ENCODE data around the gene PKD1.

Gene PKD1

DNA sequence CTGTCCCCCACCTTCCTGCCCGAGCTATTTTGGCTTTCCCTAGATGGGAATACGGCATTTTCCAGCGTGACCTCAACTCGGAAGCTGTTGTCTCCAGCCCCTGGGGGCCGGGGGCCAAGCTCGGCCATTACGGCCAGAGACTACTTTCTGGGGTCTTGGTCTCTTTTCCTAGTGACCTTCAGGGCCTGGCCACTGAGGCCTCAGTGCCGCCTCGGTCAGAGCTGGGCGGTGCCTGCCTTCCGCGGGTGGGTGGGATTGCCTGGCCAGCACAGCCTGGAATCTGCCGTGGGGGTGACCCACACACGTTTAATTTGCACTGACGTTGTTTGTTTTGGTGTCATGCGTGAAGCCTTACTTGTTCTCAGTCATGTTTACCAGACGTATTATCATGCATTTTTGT lies 58.7 kb downstream of the PKD1 start:
- TF ChIP-seq, protein P1, sequence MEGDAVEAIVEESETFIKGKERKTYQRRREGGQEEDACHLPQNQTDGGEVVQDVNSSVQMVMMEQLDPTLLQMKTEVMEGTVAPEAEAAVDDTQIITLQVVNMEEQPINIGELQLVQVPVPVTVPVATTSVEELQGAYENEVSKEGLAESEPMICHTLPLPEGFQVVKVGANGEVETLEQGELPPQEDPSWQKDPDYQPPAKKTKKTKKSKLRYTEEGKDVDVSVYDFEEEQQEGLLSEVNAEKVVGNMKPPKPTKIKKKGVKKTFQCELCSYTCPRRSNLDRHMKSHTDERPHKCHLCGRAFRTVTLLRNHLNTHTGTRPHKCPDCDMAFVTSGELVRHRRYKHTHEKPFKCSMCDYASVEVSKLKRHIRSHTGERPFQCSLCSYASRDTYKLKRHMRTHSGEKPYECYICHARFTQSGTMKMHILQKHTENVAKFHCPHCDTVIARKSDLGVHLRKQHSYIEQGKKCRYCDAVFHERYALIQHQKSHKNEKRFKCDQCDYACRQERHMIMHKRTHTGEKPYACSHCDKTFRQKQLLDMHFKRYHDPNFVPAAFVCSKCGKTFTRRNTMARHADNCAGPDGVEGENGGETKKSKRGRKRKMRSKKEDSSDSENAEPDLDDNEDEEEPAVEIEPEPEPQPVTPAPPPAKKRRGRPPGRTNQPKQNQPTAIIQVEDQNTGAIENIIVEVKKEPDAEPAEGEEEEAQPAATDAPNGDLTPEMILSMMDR (IDR thresholded peaks at IDR 0.05; ENCODE audit: borderline replicate concordance, control extremely low read depth, extremely low read depth, insufficient read depth, missing control alignments): no peak
- no peak for DNase-seq (ENCODE audit: low spot score)
- in situ Hi-C loops (cut with MboI; ENCODE audit: low sequenced_read_pairs, unreplicated experiment): no loop called here

DNA sequence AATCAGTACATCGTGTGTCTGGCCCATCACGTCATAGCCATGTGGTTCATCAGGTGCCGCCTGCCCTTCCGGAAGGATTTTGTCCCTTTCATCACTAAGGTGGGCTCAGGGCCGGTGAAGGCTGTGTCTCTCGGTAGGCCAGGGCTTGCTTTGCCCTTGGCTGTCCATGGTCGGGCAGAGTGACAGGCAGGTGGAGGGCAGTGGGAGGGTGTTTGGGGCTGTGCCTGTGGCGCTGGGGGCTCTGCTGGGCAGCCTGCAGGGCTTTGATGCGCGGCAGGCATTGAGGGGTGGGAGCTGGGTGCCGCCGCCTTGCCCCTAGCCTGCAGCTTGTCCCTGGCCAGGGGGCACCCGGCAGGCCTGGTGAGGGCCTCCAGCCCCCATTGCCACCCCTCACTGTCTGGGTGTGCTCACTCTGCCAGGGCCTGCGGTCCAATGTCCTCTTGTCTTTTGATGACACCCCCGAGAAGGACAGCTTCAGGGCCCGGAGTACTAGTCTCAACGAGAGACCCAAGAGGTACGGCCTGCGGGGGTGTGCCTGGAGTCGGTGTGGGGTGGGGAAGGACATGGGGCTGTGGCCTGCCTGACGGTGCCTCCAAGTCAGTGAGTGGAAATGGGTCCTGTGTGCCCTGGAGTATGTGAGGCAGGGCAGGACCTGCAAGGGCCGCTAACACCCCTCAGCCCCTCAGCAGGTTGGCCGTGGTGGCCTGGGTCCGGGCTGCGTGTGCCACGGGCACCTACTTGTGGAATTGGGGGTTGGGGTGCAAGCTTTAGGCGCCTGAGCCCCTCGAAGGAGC lies 59.4 kb downstream of the PKD1 start:
- TF ChIP-seq, protein P1 (IDR thresholded peaks at IDR 0.05; ENCODE audit: borderline replicate concordance, control extremely low read depth, extremely low read depth, insufficient read depth, missing control alignments): no peak
- in situ Hi-C loops (cut with MboI; ENCODE audit: low sequenced_read_pairs, unreplicated experiment): no loop called here
- no peak for DNase-seq (ENCODE audit: low spot score)

DNA sequence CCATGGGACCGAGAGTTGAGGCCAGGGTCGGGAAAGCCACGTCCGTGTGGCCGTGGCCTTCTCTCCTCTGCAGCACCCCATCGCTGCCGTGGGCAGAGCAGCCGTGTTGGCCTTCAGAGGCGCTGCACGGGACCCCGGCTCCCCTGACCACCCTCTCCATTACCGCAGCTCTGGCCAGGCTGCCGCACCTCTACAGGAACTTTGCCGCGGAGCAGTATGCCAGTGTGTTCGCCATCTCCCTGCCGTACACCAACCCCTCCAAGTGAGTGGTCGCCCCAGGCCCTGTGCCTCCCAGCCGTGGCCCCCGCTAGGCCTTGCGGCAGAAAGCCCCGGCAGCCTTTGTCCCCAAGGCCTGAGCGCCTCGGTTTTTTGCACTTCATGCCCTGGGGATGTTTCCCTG lies 60.1 kb downstream of the PKD1 start:
- TF ChIP-seq, protein P1 (IDR thresholded peaks at IDR 0.05; ENCODE audit: borderline replicate concordance, control extremely low read depth, extremely low read depth, insufficient read depth, missing control alignments): no peak
- no peak for DNase-seq (ENCODE audit: low spot score)
- in situ Hi-C loops (cut with MboI; ENCODE audit: low sequenced_read_pairs, unreplicated experiment): no loop called here

DNA sequence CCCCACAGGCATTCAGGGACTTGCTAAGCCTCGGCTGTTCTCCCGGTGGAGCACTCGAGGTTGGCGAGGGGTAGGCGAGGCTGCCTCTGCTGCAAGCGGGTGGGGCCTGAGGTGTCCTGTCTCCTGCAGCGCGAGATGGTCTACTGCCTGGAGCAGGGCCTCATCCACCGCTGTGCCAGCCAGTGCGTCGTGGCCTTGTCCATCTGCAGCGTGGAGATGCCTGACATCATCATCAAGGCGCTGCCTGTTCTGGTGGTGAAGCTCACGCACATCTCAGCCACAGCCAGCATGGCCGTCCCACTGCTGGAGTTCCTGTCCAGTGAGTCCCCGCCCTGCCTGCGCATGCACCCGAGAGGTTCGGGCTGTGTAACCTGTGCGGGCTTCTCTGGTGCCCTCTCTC lies 61.6 kb downstream of the PKD1 start:
- no peak for DNase-seq (ENCODE audit: low spot score)
- in situ Hi-C loops (cut with MboI; ENCODE audit: low sequenced_read_pairs, unreplicated experiment): no loop called here

DNA sequence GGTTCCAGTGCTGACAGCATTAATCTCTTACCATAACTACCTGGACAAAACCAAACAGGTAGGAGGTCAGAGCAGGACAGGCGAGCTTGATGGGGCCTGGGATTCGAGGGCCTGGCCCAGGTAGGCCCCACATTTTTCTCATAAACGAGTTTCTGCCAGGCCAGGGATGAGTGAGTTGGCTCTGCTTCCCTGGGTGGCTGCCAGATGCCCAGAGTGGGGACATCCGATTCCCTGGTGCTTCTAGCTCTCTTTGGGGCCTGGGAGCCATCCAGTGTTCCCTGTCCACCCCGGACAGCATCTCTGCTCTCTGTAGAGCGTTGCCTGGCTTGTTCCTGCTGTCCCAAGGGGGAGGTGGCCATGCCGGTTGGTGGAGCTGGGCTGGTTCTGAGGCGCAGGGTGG lies 62.8 kb downstream of the PKD1 start:
- TF ChIP-seq, protein P1 (IDR thresholded peaks at IDR 0.05; ENCODE audit: borderline replicate concordance, control extremely low read depth, extremely low read depth, insufficient read depth, missing control alignments): no peak
- in situ Hi-C loops (cut with MboI; ENCODE audit: low sequenced_read_pairs, unreplicated experiment): no loop called here

More for the DNA sequence above, 61.6 kb downstream of the PKD1 start:
- TF ChIP-seq, protein P1 (IDR thresholded peaks at IDR 0.05; ENCODE audit: borderline replicate concordance, control extremely low read depth, extremely low read depth, insufficient read depth, missing control alignments): no peak

DNA sequence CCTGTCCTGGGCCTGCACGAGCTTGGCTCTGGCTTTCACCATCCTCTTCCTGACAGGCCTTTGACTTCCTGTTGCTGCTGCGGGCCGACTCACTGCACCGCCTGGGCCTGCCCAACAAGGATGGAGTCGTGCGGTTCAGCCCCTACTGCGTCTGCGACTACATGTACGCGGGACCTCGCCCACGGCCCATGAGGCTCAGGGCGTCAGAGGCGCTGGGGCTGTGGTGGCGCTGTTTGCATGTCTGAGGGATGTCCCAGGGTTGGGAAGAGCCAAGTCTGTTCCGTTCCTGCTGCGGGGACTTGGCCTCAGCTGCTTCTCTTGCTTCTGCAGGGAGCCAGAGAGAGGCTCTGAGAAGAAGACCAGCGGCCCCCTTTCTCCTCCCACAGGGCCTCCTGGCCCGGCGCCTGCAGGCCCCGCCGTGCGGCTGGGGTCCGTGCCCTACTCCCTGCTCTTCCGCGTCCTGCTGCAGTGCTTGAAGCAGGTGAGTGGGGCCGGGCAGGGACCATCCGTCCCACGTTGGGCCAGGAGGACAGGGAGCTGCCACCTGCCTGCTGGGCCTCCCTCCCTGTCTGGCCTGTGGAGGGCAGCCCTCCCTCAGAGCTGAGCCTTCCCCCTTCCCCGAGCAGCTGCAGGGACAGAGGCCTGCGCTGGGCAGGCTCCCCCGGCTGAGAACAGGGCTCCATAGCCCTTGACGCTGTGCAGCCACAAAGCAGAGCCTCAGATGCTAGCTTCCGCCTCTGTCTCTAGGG lies 64.1 kb downstream of the PKD1 start:
- TF ChIP-seq, protein P1 (IDR thresholded peaks at IDR 0.05; ENCODE audit: borderline replicate concordance, control extremely low read depth, extremely low read depth, insufficient read depth, missing control alignments): no peak
- in situ Hi-C loops (cut with MboI; ENCODE audit: low sequenced_read_pairs, unreplicated experiment): no loop called here
- no peak for DNase-seq (ENCODE audit: low spot score)

More for the DNA sequence above, 62.8 kb downstream of the PKD1 start:
- no peak for DNase-seq (ENCODE audit: low spot score)

Measured in GM13976 (cell line).